Right lobe of liver (tissue), 6 donors: ENCODE measurements around the gene PRR20G. TPM values are rescaled to one million over a fixed set of nuclear protein-coding genes. Genes with fewer than 3 reads are reported as not detected.

ENCODE experiments used
- ATAC-seq, 4 donors: fragments of 200-7000 bp; cut with Tn5 transposase; one replicate each; pipeline ENCODE4 v1.9.1; 2020; ENCODE audit warnings: mild to moderate bottlenecking in 4 of 4, moderate library complexity in 4 of 4
- DNase-seq, 3 donors: peaks; one replicate each; pipeline ENCODE4 v3.0.0-alpha.2; 2020
- H3K27ac ChIP-seq, 3 donors: fragments of 200-600 bp; one replicate each; pipeline ENCODE4 v1.8.0; 2022
- H3K27me3 ChIP-seq, 2 donors: fragments of 200-600 bp; one replicate each; pipeline ENCODE4 v1.8.0; 2022
- H3K36me3 ChIP-seq, 4 donors: fragments of 200-600 bp; sonication (generic) in 1 of 4; one replicate each; pipeline versions ENCODE4 v1.5.1 to v1.8.0; 2017 to 2022; ENCODE audit warnings: control low read depth in 1 of 4
- H3K4me1 ChIP-seq, 4 donors: fragments of 200-600 bp; sonication (generic) in 1 of 4; one replicate each; pipeline versions ENCODE4 v1.5.1 to v1.8.0; 2017 to 2022; ENCODE audit warnings: control low read depth in 1 of 4
- H3K4me3 ChIP-seq, 3 donors: fragments of 200-600 bp; one replicate each; pipeline ENCODE4 v1.8.0; 2022
- H3K9me3 ChIP-seq, 4 donors: fragments of 200-600 bp; sonication (generic) in 1 of 4; one replicate each; pipeline versions ENCODE4 v1.5.1 to v1.8.0; 2017 to 2022; ENCODE audit warnings: control low read depth in 1 of 4
- POLR2A ChIP-seq: fragments of 450-650 bp; IDR thresholded peaks from one replicate; pipeline ENCODE4 v1.6.1; 2017; ENCODE audit warnings: antibody characterized with exemption, mild to moderate bottlenecking
- WGBS: methylation state at CpG from one replicate; pipeline ENCODE4 v1.1.6; 2018; ENCODE audit warnings: low coverage, low lambda C conversion rate; ENCODE audit not compliant: insufficient coverage; ENCODE audit errors: missing lambda C conversion rate; 5-methylcytosine and 5-hydroxymethylcytosine counted together
- intact Hi-C, 2 donors: fragments of 100-400 bp; cut with DNase I; formaldehyde crosslinking; loops; one replicate each; pipeline versions ENCODE4 v1.11.2 to v1.14.1; 2022
- total RNA-seq, 6 experiments: library from RNA; depleted of rRNA in 2 of 6; stranded (reverse); fragments of >200 nt in 2 of 6; fragmentation: NEBNext Ultra II Directional in 3 of 6; extraction: Animal tissue kit (Norgen Biotek cat#: 25700) in 3 of 6; gene quantifications; one replicate each; pipeline versions ENCODE4 v1.1.0 to v1.2.4, GENCODE V29; 2016 to 2023
- TF ChIP-seq, protein P1 (sequence below), 4 donors: fragments of 200-600 bp in 3 of 4; fragments of 450-650 bp in 1 of 4; IDR thresholded peaks; one replicate each; pipeline versions ENCODE4 v1.5.1 to v1.8.0; 2016 to 2022; ENCODE audit warnings: antibody characterized with exemption in 4 of 4, mild to moderate bottlenecking in 2 of 4
- donor health status: DM: no; HTN: yes; CAD: no.
- donor health status: DM: no; HTN: no; CAD: no.
- donor health status: DM: no; HTN: no; CAD: no.
- donor health status: DM: no; HTN: yes; CAD: no.
- donor health status: DM: no; HTN: yes; CAD: no.

PRR20G gene
- total RNA-seq, 6 experiments from 2014 or later, result not detected

DNA sequence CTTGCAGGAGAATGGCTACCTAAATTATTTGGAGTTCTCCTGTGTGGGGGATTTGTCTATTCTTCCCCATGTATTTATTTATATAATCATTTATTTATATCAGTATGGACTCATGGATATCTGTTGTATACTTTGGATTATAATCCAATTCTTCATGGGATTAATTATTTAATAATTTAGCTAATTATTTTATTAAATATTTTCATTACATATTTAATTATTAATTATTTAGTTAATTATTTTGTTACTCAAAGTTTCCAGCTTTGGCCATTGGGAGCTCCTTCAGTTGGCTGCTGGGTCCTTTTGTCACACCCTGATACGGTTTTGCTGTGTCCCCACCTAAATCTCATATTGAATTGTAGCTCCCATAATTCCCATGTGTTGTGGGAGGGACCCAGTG lies 3.3 kb upstream of the PRR20G start:
- Histone ChIP-seq H3K27ac (no peak overlapping the region), H3K36me3 (no peaks in the 10 kb centered on the region), H3K27me3 (no peaks in the 10 kb centered on the region), H3K4me1 (no peaks in the 10 kb centered on the region), H3K9me3 (no peaks in the 10 kb centered on the region), H3K4me3 (no peak overlapping the region)
- ATAC-seq, result no peak
- DNase-seq, result no peak
- intact Hi-C loops, result no loop called here
- WGBS, result 38% methylated on average over 1 of the region's 1 CpG
- no peak for TF ChIP-seq POLR2A
- TF ChIP-seq, protein P1, sequence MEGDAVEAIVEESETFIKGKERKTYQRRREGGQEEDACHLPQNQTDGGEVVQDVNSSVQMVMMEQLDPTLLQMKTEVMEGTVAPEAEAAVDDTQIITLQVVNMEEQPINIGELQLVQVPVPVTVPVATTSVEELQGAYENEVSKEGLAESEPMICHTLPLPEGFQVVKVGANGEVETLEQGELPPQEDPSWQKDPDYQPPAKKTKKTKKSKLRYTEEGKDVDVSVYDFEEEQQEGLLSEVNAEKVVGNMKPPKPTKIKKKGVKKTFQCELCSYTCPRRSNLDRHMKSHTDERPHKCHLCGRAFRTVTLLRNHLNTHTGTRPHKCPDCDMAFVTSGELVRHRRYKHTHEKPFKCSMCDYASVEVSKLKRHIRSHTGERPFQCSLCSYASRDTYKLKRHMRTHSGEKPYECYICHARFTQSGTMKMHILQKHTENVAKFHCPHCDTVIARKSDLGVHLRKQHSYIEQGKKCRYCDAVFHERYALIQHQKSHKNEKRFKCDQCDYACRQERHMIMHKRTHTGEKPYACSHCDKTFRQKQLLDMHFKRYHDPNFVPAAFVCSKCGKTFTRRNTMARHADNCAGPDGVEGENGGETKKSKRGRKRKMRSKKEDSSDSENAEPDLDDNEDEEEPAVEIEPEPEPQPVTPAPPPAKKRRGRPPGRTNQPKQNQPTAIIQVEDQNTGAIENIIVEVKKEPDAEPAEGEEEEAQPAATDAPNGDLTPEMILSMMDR (IDR thresholded peaks at IDR 0.05), result no peak

GRCh38 chr3:127289706-127290575 lies 2.1 kb upstream of the PRR20G start:
- no peak for ATAC-seq

GRCh38 chr3:127288921-127289705 lies 1.3 kb upstream of the PRR20G start:
- Histone ChIP-seq H3K4me3 (no peak overlapping the region), H3K4me1 (no peaks in the 10 kb centered on the region), H3K27me3 (no peaks in the 10 kb centered on the region), H3K36me3 (no peaks in the 10 kb centered on the region), H3K27ac (no peak overlapping the region), H3K9me3 (no peaks in the 10 kb centered on the region)
- 88% methylated on average over 17 of the region's 23 CpGs for WGBS
- intact Hi-C loops, result no loop called here
- ATAC-seq, result no peak
- no peak for TF ChIP-seq POLR2A
- TF ChIP-seq, protein P1 (IDR thresholded peaks at IDR 0.05), result no peak
- no peak for DNase-seq

More at GRCh38 chr3:127289706-127290575, 2.1 kb upstream of the PRR20G start:
- WGBS, result 88% methylated on average over 4 of the region's 4 CpGs
- TF ChIP-seq, protein P1 (IDR thresholded peaks at IDR 0.05), result no peak
- TF ChIP-seq POLR2A, result no peak
- Histone ChIP-seq H3K27ac (no peak overlapping the region), H3K36me3 (no peaks in the 10 kb centered on the region), H3K4me3 (no peak overlapping the region), H3K9me3 (no peaks in the 10 kb centered on the region), H3K27me3 (no peaks in the 10 kb centered on the region), H3K4me1 (no peaks in the 10 kb centered on the region)
- intact Hi-C loops, result no loop called here
- DNase-seq, result no peak

DNA sequence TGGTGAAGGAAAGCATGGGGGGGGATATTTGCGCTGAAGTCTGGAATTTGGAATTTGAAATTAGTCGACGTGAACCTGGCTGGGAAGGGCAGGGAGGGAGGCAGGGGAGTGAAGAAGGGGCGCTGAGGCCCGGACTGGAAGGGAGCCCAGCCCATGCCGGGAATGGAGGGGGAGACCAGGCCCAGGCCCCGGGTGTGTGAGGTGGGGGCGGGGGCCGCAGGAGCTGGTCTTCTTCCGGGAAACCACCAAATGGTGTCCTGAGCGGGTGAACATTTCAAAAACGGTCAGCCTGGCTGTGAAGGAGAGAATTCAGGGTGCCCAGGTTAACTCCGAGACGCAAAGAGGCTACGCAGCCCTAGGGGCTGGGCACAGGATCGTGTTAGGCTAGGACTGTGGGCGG lies 497 bp upstream of the PRR20G start:
- Histone ChIP-seq H3K27me3 (no peaks in the 10 kb centered on the region), H3K4me1 (no peaks in the 10 kb centered on the region), H3K36me3 (no peaks in the 10 kb centered on the region), H3K9me3 (no peaks in the 10 kb centered on the region), H3K27ac (no peak overlapping the region), H3K4me3 (no peak overlapping the region)
- TF ChIP-seq, protein P1 (IDR thresholded peaks at IDR 0.05), result no peak
- TF ChIP-seq POLR2A, result no peak
- WGBS, result 84% methylated on average over 12 of the region's 17 CpGs
- ATAC-seq, result no peak
- no peak for DNase-seq
- intact Hi-C loops, result no loop called here
